DMS114 treated with DMSO at 0.1 percent for 48 hours (cell line): ENCODE data around the gene LHFPL3.
"Not testable (repeated sequence)": the region's sequence is repeated elsewhere in the genome, so short reads cannot be mapped to it uniquely, and the experiment has no call there.

Source experiments
- DNase-seq: peaks from one replicate; lab custom pipeline; 2025; ENCODE audit not compliant: unreplicated experiment; lab: John Stamatoyannopoulos, UW

LHFPL3 gene

GRCh38 chr7:104328296-104328969 lies at the start of gene LHFPL3:
Gene LHFPL3, plus strand, starts transcription at chr7:104328603.
- DNase-seq: no peak

GRCh38 chr7:104281685-104282084 lies 46.7 kb upstream of the LHFPL3 start:
- not testable (repeated sequence) for DNase-seq

- DNase-seq: no peak
These were observed 41.6 kb upstream of the LHFPL3 start for GRCh38 chr7:104286839-104287238.

GRCh38 chr7:104288137-104288536 lies 40.3 kb upstream of the LHFPL3 start:
- DNase-seq: no peak

- DNase-seq: no peak
These were observed 34.1 kb upstream of the LHFPL3 start for GRCh38 chr7:104294291-104294690.

- no peak for DNase-seq
These were observed 32.1 kb upstream of the LHFPL3 start for GRCh38 chr7:104296266-104296665.

GRCh38 chr7:104296900-104297299 lies 31.5 kb upstream of the LHFPL3 start:
- DNase-seq: no peak

- DNase-seq: no peak
These were observed 29.1 kb upstream of the LHFPL3 start for GRCh38 chr7:104299323-104299722.

GRCh38 chr7:104299777-104300176 lies 28.6 kb upstream of the LHFPL3 start:
- DNase-seq: no peak

- DNase-seq: no peak
These were observed 21.6 kb upstream of the LHFPL3 start for GRCh38 chr7:104306793-104307192.

GRCh38 chr7:104317948-104318629 lies 10.3 kb upstream of the LHFPL3 start:
- no peak for DNase-seq

GRCh38 chr7:104327534-104327933 lies 869 bp upstream of the LHFPL3 start:
- no peak for DNase-seq

- no peak for DNase-seq
These were observed 486 bp upstream of the LHFPL3 start for GRCh38 chr7:104327938-104328295.

- DNase-seq: no peak
These were observed 795 bp downstream of the LHFPL3 start for GRCh38 chr7:104328970-104329825.

GRCh38 chr7:104341546-104341945 lies 13.1 kb downstream of the LHFPL3 start:
- no peak for DNase-seq

- DNase-seq: no peak
These were observed 24.3 kb downstream of the LHFPL3 start for GRCh38 chr7:104352736-104353135.

GRCh38 chr7:104357166-104357565 lies 28.8 kb downstream of the LHFPL3 start:
- no peak for DNase-seq

GRCh38 chr7:104358446-104359132 lies 30.2 kb downstream of the LHFPL3 start:
- no peak for DNase-seq

GRCh38 chr7:104362756-104363155 lies 34.4 kb downstream of the LHFPL3 start:
- DNase-seq: no peak

- DNase-seq: no peak
These were observed 35.0 kb downstream of the LHFPL3 start for GRCh38 chr7:104363355-104363754.

GRCh38 chr7:104366390-104366789 lies 38.0 kb downstream of the LHFPL3 start:
- no peak for DNase-seq
